GM19452 (cell line): ENCODE results near the gene ZBTB7C.

Experiments used
- ATAC-seq: cut with Tn5 transposase; IDR thresholded peaks from one replicate; pipeline ENCODE4 v1.9.1; 2021; ENCODE audit not compliant: unreplicated experiment

Gene ZBTB7C

GRCh38 chr18:48172226-48173006, 236.8 kb downstream of the ZBTB7C start:
- no peak for ATAC-seq

- ATAC-seq, result no peak
These were observed 237.5 kb downstream of the ZBTB7C start for GRCh38 chr18:48171490-48172188.

- ATAC-seq, result no peak
These were observed 238.5 kb downstream of the ZBTB7C start for GRCh38 chr18:48170651-48171050.

- ATAC-seq, result no peak
These were observed 240.3 kb downstream of the ZBTB7C start for GRCh38 chr18:48168861-48169260.

GRCh38 chr18:48167897-48168253, 241.3 kb downstream of the ZBTB7C start:
- ATAC-seq, result no peak

- no peak for ATAC-seq
These were observed 242.8 kb downstream of the ZBTB7C start for GRCh38 chr18:48166336-48166875.

GRCh38 chr18:48165111-48165866, 243.9 kb downstream of the ZBTB7C start:
- ATAC-seq, result no peak

GRCh38 chr18:48164701-48165100, 244.5 kb downstream of the ZBTB7C start:
- ATAC-seq, result no peak

- no peak for ATAC-seq
These were observed 245.1 kb downstream of the ZBTB7C start for GRCh38 chr18:48164116-48164515.

- no peak for ATAC-seq
These were observed 245.5 kb downstream of the ZBTB7C start for GRCh38 chr18:48163738-48164115.

GRCh38 chr18:48162956-48163737, 246.0 kb downstream of the ZBTB7C start:
- no peak for ATAC-seq

- ATAC-seq, result peak; percentile 28
These were observed 247.1 kb downstream of the ZBTB7C start for GRCh38 chr18:48161911-48162698.

- ATAC-seq, result peak; percentile 84
These were observed 247.8 kb downstream of the ZBTB7C start for GRCh38 chr18:48161191-48161910.

- no peak for ATAC-seq
These were observed 248.6 kb downstream of the ZBTB7C start for GRCh38 chr18:48160622-48161021.

GRCh38 chr18:48159816-48160215, 249.4 kb downstream of the ZBTB7C start:
- no peak for ATAC-seq

- no peak for ATAC-seq
These were observed 250.5 kb downstream of the ZBTB7C start for GRCh38 chr18:48158721-48159120.

GRCh38 chr18:48157956-48158355, 251.2 kb downstream of the ZBTB7C start:
- ATAC-seq, result no peak

- ATAC-seq, result no peak
These were observed 253.3 kb downstream of the ZBTB7C start for GRCh38 chr18:48155856-48156255.

GRCh38 chr18:48154828-48155227, 254.4 kb downstream of the ZBTB7C start:
- ATAC-seq, result no peak
